Erythroblast (primary cell): ENCODE data around the gene PPP1R10.

ENCODE experiments used
- GATA1 ChIP-seq: IDR thresholded peaks from 2 replicates; pipeline ENCODE4 v1.6.1; 2011; ENCODE audit warnings: low read depth, mild to moderate bottlenecking, control low read depth, low read length, moderate library complexity
- POLR2A ChIP-seq: IDR thresholded peaks from 2 replicates; pipeline ENCODE4 v1.6.1; 2011; ENCODE audit warnings: mild to moderate bottlenecking, low read length

DNA sequence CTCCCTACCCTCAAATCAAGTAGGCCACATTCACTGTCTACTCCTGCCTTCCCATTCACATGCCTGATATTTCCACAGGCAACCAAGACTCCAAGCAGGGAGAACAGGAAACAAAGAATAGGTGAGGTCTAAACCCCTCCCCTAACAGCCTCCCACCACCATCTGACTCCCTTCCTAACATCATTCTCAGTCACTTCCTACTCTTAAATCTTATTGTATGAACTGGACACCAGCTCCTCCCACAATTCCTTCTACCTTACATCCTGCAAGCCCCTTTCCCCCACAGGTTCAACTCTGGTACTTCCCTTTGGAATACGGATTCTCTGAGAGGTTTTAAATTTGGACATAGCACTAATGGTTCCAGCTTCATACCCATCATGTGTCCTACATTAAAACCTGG lies 28.9 kb upstream of the PPP1R10 start:
- no peak for TF ChIP-seq POLR2A
- TF ChIP-seq GATA1, result no peak
